DND-41 (cell line): ENCODE data around the gene RNF152.

Source experiments
- EZH2 ChIP-seq: IDR thresholded peaks from 3 replicates; pipeline ENCODE4 v1.6.1; 2012; ENCODE audit warnings: borderline replicate concordance, low read depth, mild to moderate bottlenecking, moderate library complexity, low read length, inconsistent platforms; ENCODE audit not compliant: severe bottlenecking
- TF ChIP-seq, protein P1 (sequence below): IDR thresholded peaks from 2 replicates; pipeline ENCODE4 v1.5.1; 2012; ENCODE audit warnings: borderline replicate concordance, low read length, moderate library complexity, mild to moderate bottlenecking; ENCODE audit not compliant: poor library complexity, severe bottlenecking; ENCODE audit errors: extremely low read depth

- TF ChIP-seq, protein P1, sequence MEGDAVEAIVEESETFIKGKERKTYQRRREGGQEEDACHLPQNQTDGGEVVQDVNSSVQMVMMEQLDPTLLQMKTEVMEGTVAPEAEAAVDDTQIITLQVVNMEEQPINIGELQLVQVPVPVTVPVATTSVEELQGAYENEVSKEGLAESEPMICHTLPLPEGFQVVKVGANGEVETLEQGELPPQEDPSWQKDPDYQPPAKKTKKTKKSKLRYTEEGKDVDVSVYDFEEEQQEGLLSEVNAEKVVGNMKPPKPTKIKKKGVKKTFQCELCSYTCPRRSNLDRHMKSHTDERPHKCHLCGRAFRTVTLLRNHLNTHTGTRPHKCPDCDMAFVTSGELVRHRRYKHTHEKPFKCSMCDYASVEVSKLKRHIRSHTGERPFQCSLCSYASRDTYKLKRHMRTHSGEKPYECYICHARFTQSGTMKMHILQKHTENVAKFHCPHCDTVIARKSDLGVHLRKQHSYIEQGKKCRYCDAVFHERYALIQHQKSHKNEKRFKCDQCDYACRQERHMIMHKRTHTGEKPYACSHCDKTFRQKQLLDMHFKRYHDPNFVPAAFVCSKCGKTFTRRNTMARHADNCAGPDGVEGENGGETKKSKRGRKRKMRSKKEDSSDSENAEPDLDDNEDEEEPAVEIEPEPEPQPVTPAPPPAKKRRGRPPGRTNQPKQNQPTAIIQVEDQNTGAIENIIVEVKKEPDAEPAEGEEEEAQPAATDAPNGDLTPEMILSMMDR: no peak
- no peak for TF ChIP-seq EZH2
Measured at GRCh38 chr18:61926532-61926931, 33.7 kb upstream of the RNF152 start.
